NCI-H1694 (cell line): Measurements from ENCODE around the gene GPRC5B.

Experiments used
- DNase-seq: peaks from one replicate; lab custom pipeline; 2025; lab: John Stamatoyannopoulos, UW

The GPRC5B gene

DNA sequence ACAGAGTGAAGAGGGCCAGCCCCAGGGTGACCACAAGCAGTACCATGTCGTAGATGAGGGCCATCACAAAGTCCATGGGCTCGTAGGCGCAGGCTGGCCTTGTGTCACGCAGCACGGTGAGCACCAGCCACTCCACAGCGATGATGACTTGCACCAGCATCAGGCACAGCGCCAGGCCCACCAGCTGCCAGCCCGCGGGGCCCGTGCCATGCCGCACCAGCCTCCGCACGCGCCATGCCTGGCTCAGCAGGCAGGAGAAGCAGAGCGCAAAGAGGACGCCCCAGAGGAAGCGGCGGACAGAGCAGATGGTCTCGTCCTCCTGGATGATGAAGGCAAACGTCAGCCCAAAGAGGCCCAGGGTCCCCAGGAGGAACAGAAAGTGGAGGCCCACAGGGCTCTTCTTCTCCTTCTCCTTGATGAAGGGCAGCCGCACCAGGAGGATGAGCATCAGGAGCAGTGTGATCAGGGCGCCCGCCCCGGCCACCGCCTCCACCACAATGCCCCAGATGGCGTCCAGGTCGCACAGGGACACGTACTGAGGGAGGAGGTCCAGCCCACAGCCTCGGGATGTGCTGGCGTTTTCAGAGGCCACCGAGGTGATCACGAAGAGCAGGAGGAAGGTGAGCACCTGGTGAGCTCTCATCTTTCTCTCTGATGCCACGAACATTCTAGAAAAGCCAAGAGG lies 12.3 kb downstream of the GPRC5B start:
- peak; percentile 38 for DNase-seq

GRCh38 chr16:19871721-19872120 lies 12.9 kb downstream of the GPRC5B start:
- no peak for DNase-seq

- DNase-seq: no peak
Measured at GRCh38 chr16:19868421-19868820, 16.2 kb downstream of the GPRC5B start.

GRCh38 chr16:19864566-19864965 lies 20.1 kb downstream of the GPRC5B start:
- DNase-seq: no peak

DNA sequence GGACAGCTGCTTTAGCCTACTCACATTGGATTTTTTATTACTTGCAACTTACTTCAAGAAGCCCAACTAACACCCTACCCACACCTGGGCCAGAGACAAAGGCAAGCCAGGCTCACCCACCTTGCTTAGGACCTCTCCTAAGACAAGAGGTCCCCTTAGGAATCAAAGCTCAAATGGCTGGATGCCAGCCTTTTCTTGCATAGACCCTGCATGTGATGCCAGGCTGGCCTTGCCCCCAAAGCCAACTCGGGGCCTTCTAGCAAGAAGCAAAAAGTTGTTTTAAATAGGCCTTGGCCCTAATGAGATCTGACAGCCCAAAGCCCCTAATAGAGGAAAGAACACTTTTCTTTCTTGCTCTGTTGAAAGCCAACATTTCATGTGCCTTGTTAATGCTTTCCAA lies 20.7 kb downstream of the GPRC5B start:
- DNase-seq: no peak

DNA sequence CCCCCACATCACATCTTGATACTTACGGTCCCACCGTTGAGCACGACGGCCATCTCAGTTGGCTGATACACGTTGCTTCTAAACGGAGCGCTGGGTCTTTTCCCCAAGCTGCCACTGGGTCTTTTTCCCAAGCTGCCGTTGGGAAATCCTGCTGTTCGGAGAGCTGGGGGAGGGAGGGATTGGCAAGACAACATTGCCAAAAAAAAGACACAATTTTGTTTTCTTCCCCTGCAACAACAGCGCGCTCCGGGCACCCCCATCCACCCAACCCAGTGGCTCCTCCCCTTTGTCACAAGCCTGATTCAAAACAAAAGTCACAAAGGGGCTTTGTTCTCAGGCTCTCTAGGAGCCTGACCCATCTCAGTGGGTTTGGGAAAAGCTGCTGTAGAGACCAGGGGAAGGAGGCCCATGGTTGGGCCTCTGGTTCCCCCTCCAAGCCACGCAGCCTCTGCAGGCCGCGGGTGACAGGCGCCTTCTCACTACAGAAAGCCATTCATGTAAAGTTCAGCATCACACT lies 22.8 kb downstream of the GPRC5B start:
- DNase-seq: no peak

- no peak for DNase-seq
Measured at GRCh38 chr16:19861133-19861532, 23.5 kb downstream of the GPRC5B start.

DNA sequence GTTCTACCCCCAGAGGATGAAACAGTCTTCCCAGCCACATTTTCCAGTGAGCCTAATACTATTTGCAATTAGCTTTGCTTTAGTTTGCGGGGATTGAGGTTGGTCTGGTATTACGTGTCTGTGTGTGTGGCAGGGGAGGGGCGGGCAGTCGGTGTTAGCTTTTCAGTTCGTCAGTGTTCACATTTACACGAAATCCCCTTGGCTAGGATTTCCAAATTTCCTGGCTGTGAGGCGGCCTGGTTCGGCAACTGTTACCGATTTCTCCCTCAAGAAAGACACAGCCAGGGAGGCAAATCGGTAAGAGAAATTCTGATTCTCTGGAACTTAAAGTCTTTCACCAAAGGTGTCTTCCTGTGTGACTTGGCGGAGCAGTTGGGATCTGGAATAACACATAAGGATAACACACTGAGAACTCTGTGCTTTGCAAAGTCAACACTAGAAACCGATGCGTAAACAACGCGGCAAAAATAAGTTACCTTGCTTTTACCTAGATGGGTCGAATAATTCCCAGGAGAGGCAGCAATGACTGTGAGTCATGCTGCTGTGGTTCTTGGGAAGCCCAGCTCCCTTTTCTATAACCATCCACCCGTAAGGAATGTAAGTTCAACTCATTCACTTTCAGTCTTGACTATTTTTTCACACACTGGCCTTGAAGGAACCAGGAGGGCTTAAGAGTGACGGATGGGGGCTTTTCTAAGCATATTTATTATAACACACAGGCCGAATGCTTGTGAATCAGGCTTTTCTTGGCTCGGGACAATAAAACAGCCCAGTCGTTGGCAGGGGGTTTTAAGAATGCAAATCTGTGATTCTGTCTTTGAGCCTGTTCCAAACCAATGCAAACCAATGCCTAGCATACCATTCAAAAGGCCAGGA lies 24.2 kb downstream of the GPRC5B start:
- no peak for DNase-seq

- no peak for DNase-seq
Measured at GRCh38 chr16:19859603-19860002, 25.0 kb downstream of the GPRC5B start.

- no peak for DNase-seq
Measured at GRCh38 chr16:19859166-19859565, 25.5 kb downstream of the GPRC5B start.

DNA sequence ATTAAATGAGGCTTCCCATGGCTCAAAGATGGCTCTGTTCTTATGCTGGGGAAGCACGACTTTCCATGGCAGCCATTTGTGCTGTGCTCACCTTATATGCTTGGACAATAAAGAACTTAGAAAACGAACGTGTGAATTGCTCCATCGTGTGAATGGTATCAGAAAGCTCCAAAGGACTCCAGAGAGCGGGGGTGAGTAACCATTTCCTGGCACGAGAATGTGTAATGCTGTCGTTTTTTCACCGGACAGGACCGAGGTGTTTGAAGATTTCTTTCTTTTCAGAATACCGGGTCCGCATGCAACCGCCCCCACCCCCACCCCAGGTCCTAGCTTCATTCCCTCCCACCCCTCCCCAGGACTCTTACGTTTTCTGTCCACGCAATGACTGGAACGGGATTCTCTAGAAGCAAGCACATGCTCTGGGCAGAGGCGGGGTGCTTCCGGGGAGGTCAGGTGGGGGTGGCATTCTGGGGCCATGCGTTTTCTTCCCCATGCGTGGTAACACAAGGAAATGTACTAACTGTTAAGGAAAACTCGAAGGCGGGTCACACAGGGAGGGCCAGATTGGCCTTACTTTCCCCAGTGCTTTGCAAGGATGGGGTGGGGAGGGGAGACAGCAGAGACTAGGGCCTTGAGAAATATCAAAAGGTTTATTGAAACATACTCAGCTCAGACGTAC lies 26.2 kb downstream of the GPRC5B start:
- no peak for DNase-seq

DNA sequence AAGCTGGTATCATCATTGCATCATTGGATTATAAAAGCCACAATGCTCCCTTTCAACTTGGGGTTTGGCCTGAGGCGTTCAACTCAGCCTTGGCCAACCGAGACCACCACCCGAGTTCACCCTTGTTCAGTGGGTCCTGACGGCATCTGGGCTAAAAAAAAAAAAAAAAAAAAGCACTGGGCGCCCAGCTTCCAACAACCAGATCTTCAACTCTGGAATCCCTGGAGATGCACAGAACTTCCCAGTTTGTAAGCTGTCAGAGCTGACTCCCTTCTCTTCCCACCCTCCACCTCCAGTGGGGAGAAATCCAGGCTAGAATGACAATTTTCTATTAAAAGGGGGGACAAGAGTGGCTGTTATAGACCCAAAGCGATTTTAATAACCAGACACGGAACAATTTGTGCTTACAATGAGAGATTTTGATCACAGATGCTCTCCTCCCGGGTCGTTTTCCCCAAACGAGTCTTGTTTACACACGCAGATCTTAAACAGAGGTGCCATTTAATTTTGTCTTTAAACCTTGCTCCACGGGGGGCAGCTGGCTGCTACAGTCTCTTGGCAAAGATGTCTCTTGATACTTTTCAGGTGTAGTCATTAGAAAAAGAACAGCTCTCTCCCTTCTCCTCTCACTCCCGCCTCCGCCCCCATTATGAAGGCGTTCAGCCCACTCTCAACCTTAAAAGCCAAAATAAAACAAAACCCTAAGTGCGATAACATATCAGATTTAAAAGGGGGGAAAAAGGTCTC lies 26.9 kb downstream of the GPRC5B start:
- no peak for DNase-seq

DNA sequence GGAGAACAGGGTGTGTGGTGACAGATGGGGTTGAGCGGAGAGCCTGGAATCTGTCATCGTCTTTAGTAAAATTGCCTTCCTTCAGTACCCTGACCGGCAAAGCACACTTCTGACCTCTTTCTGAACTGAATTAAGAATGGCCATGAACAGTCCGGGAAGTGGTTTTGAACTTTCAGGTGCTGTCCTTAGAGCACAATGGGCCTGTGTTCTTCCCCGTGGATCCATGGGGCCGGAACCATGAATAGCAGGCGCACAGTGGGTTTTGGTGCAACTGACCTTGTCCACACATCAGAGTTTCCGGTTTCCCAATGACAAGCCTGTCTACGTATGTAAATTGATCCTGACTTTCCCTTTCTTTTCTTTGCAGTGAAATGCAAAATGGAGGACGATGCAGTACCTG lies 28.5 kb downstream of the GPRC5B start:
- DNase-seq: no peak

GRCh38 chr16:19854543-19854876 lies 30.1 kb downstream of the GPRC5B start:
- no peak for DNase-seq

- no peak for DNase-seq
Measured at GRCh38 chr16:19853742-19854542, 30.7 kb downstream of the GPRC5B start.

- DNase-seq: no peak
Measured at GRCh38 chr16:19853132-19853741, 31.4 kb downstream of the GPRC5B start.

DNA sequence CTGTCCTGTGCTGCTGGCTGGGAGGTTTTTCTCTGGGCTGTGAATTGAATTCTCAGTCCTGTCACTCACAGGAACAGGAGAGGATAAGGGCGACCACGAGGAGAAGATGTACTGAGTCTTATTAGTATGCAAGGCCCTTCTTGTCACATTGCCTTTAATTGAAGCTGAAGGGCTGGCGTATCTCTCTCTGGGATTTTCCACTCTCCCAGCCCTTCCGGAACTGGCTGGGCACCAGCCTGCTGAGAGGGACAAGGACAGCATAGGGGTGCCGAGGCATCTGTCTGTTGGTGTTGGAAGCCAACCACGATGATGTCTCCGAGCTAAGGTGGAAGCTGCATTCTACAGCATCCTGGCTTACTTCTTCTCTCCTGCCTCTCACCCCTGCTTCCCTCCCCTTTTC lies 33.2 kb downstream of the GPRC5B start:
- no peak for DNase-seq

- no peak for DNase-seq
Measured at GRCh38 chr16:19850131-19850817, 34.4 kb downstream of the GPRC5B start.

DNA sequence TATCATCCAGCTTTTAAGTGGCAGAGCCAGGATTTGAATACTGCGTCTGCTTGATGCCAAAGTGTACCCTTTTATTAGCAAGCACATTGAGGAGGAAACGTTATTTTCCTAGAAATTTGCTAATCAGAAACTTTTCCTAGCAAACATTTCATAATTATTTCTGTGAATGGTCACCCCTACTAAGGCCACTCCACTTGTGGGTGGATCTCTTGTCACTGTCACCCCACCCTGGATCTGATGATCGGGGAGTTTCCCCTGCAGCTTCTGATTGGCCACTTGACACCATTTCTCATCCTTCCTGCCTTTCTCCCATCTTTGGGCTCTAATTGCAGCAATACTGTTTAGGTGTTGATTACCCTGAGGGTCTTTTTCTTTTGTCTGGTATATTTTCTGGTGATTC lies 35.9 kb downstream of the GPRC5B start:
- no peak for DNase-seq

DNA sequence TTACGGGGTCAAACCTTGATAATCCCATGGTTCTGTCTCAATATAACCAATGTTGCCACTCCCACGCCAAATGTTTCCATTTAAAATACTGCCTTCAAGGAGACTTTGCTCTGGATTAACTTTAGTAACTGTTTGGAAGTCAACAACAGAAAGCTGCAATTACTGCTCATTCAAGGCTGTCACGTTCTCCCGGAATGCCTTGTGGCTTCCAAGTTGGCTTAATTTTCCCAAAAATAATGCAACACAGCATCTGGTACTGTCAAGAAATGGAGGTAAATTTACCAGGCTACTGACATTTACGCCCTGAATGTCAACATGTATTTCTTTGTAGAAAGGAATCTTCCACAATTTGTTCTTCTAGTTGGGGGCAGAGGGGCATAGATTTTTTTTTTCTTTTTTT lies 38.2 kb downstream of the GPRC5B start:
- no peak for DNase-seq
